ENCODE results near the gene CD163L1.

The CD163L1 gene

GRCh38 chr12:7324176-7324575 lies 119.8 kb downstream of the CD163L1 start:
- no peak for DNase-seq (ENCODE audit: low read depth)

- no peak for DNase-seq (ENCODE audit: low read depth)
Observed at GRCh38 chr12:7322599-7322998, 121.4 kb downstream of the CD163L1 start.

- no peak for DNase-seq (ENCODE audit: low read depth)
Observed at GRCh38 chr12:7321624-7322023, 122.3 kb downstream of the CD163L1 start.

GRCh38 chr12:7319930-7320329 lies 124.0 kb downstream of the CD163L1 start:
- no peak for DNase-seq (ENCODE audit: low read depth)

GRCh38 chr12:7310070-7310469 lies 133.9 kb downstream of the CD163L1 start:
- no peak for DNase-seq (ENCODE audit: low read depth)
